ENCODE measurements around the gene ABHD8. TPM values are rescaled to one million over a fixed set of nuclear protein-coding genes. Genes with fewer than 3 reads are reported as not detected.

The ABHD8 gene
- total RNA-seq, 1 experiment from 2014 or later, result 5.2 TPM

DNA sequence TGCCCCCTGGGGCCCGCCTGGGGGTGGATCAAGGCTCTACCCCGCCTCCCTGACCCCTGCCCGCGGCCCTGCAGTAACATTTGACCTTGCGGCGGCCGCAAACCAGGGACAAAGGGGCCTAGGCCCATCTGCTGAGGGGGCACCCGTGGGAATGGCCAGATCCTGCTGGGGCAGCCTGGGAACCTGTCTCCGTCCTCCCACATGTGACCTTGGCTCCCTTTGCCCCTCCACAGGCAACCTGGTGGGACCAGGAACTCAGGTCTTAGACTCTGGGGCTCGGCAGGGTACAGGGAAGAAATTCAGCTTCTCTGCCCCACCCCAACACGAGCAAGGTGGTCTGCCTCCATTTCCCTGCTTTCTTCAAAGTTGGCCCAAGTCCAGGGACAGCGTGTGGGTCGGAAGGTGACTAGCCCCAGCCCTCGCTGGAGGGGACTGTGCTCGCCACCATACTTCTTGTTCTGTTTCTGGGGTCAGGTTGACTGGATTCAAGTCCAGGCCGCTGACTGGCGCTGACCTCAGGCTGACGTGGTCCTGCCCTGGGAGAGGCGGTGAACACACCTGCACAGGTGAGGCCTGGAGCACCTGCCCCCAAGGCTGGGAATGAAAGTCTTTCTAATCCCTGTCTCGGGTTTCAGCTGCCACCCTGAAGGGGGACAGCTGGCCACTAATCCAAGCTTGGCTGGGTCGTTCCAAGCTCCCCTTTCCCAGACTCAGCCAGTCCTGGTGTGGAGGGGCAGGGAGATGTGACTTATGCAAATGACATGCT, 55.0 kb downstream of the ABHD8 start:
- Histone ChIP-seq H2AFZ (ENCODE audit: low read depth, low read length, poor library complexity, severe bottlenecking) (peak overlapping the region; percentile 5), H4K20me1 (ENCODE audit: insufficient read depth) (no peaks in the 10 kb centered on the region), H3K9me2 (ENCODE audit: insufficient read depth) (no peaks in the 10 kb centered on the region), H3K27me3 (ENCODE audit: insufficient read depth, low read length) (no peaks in the 10 kb centered on the region), H3K27ac (ENCODE audit: low read depth, low read length) (peak overlapping the region; percentile 80; the same call in 1 of the 2 replicates), H3K36me3 (ENCODE audit: control insufficient read depth in 1 of 2, insufficient read depth in 2 of 2, low read length in 2 of 2) (no peaks in the 10 kb centered on the region), H3K4me3 (replicated peaks in 1 of 2; ENCODE audit: low read depth in 1 of 2, low read length in 2 of 2) (no peak overlapping the region), H3K4me2 (ENCODE audit: low read length) (peak overlapping the region; percentile 94), H3K9me3 (ENCODE audit: control insufficient read depth in 1 of 2, insufficient read depth in 1 of 2, low read depth in 1 of 2, low read length in 2 of 2) (no peaks in the 10 kb centered on the region), H3K79me2 (ENCODE audit: insufficient read depth, low read length) (peaks cover 20% of the 10 kb centered on the region), H3K9ac (ENCODE audit: low read length) (no peak overlapping the region; the same call in 1 of the 2 replicates), H3K4me1 (ENCODE audit: control insufficient read depth in 1 of 2, insufficient read depth in 2 of 2, low read length in 2 of 2) (peaks cover 42 to 58% of the 10 kb centered on the region in 2 experiments)
- intact Hi-C loops (cut with micrococcal nuclease), result no loop called here
- CTCF ChIA-PET, result interaction anchor here (0.9 to 1.2 kb wide), 2 partner anchors 13 to 19 kb away, joined by 5 to 7 read pairs; partner anchors contain the start of gene BABAM1
- ATAC-seq (no peak), DNase-seq (ENCODE audit: low read depth, low spot score) (no peak)
- POLR2A ChIA-PET, result interaction anchor here (0.7 to 1.9 kb wide), 3 partner anchors 13 to 28 kb away, joined by 3 to 9 read pairs (median 7); partner anchors contain the start of gene OCEL1
- RAD21 ChIA-PET (ENCODE audit: low non-redundant PET in 1 of 2, low total read pairs in 2 of 2, uncharacterized antibody in 2 of 2, unreplicated experiment in 2 of 2), result interaction anchor here in 1 of 2 experiments (1.0 kb wide), 1 partner anchor 13 kb away, joined by 3 read pairs; no protein-coding TSS in a partner anchor
- TF ChIP-seq, protein P1, sequence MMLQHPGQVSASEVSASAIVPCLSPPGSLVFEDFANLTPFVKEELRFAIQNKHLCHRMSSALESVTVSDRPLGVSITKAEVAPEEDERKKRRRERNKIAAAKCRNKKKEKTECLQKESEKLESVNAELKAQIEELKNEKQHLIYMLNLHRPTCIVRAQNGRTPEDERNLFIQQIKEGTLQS (IDR thresholded peaks at IDR 0.05), result no peak
- TF ChIP-seq SIN3A (IDR thresholded peaks at IDR 0.05; ENCODE audit: low read depth) (no peak), SRF (IDR thresholded peaks at IDR 0.05; ENCODE audit: low read depth) (no peak), ZNF274 (IDR thresholded peaks at IDR 0.05; ENCODE audit: low read depth, low read length) (no peak), CEBPB (IDR thresholded peaks at IDR 0.05; ENCODE audit: low read depth) (no peak), FOSL1 (IDR thresholded peaks at IDR 0.05; ENCODE audit: low read depth) (no peak), ZFX (IDR thresholded peaks at IDR 0.05) (no peak), JUND (IDR thresholded peaks at IDR 0.05) (no peak), YY1 (IDR thresholded peaks at IDR 0.05; ENCODE audit: extremely low read depth, insufficient replicate concordance, low read depth, low read length) (no peak), EZH2phosphoT487 (IDR thresholded peaks at IDR 0.05; ENCODE audit: borderline replicate concordance) (no peak), EGR1 (IDR thresholded peaks at IDR 0.05; ENCODE audit: low read depth) (no peak), POLR2AphosphoS5 (IDR thresholded peaks at IDR 0.05; ENCODE audit: low read depth, low read length) (no peak), ELF1 (IDR thresholded peaks at IDR 0.05; ENCODE audit: borderline replicate concordance, low read depth) (no peak), CBX3 (IDR thresholded peaks at IDR 0.05; ENCODE audit: low read depth) (no peak), SP1 (IDR thresholded peaks at IDR 0.05; ENCODE audit: low read depth) (no peak)
- TF ChIP-seq, protein P2, sequence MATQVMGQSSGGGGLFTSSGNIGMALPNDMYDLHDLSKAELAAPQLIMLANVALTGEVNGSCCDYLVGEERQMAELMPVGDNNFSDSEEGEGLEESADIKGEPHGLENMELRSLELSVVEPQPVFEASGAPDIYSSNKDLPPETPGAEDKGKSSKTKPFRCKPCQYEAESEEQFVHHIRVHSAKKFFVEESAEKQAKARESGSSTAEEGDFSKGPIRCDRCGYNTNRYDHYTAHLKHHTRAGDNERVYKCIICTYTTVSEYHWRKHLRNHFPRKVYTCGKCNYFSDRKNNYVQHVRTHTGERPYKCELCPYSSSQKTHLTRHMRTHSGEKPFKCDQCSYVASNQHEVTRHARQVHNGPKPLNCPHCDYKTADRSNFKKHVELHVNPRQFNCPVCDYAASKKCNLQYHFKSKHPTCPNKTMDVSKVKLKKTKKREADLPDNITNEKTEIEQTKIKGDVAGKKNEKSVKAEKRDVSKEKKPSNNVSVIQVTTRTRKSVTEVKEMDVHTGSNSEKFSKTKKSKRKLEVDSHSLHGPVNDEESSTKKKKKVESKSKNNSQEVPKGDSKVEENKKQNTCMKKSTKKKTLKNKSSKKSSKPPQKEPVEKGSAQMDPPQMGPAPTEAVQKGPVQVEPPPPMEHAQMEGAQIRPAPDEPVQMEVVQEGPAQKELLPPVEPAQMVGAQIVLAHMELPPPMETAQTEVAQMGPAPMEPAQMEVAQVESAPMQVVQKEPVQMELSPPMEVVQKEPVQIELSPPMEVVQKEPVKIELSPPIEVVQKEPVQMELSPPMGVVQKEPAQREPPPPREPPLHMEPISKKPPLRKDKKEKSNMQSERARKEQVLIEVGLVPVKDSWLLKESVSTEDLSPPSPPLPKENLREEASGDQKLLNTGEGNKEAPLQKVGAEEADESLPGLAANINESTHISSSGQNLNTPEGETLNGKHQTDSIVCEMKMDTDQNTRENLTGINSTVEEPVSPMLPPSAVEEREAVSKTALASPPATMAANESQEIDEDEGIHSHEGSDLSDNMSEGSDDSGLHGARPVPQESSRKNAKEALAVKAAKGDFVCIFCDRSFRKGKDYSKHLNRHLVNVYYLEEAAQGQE (IDR thresholded peaks at IDR 0.05; ENCODE audit: low read depth), result no peak
- TF ChIP-seq, protein P3, sequence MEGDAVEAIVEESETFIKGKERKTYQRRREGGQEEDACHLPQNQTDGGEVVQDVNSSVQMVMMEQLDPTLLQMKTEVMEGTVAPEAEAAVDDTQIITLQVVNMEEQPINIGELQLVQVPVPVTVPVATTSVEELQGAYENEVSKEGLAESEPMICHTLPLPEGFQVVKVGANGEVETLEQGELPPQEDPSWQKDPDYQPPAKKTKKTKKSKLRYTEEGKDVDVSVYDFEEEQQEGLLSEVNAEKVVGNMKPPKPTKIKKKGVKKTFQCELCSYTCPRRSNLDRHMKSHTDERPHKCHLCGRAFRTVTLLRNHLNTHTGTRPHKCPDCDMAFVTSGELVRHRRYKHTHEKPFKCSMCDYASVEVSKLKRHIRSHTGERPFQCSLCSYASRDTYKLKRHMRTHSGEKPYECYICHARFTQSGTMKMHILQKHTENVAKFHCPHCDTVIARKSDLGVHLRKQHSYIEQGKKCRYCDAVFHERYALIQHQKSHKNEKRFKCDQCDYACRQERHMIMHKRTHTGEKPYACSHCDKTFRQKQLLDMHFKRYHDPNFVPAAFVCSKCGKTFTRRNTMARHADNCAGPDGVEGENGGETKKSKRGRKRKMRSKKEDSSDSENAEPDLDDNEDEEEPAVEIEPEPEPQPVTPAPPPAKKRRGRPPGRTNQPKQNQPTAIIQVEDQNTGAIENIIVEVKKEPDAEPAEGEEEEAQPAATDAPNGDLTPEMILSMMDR (IDR thresholded peaks at IDR 0.05 in 2 of 3, conservative IDR thresholded peaks at IDR 0.05 in 1 of 3; ENCODE audit: borderline replicate concordance in 1 of 3, insufficient read depth in 1 of 3, low read depth in 2 of 3, low read length in 2 of 3), result no peak
- TF ChIP-seq, protein P4, sequence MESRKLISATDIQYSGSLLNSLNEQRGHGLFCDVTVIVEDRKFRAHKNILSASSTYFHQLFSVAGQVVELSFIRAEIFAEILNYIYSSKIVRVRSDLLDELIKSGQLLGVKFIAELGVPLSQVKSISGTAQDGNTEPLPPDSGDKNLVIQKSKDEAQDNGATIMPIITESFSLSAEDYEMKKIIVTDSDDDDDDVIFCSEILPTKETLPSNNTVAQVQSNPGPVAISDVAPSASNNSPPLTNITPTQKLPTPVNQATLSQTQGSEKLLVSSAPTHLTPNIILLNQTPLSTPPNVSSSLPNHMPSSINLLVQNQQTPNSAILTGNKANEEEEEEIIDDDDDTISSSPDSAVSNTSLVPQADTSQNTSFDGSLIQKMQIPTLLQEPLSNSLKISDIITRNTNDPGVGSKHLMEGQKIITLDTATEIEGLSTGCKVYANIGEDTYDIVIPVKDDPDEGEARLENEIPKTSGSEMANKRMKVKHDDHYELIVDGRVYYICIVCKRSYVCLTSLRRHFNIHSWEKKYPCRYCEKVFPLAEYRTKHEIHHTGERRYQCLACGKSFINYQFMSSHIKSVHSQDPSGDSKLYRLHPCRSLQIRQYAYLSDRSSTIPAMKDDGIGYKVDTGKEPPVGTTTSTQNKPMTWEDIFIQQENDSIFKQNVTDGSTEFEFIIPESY (IDR thresholded peaks at IDR 0.05; ENCODE audit: extremely low read depth, insufficient replicate concordance, low read length), result no peak
- TF ChIP-seq, protein P5, sequence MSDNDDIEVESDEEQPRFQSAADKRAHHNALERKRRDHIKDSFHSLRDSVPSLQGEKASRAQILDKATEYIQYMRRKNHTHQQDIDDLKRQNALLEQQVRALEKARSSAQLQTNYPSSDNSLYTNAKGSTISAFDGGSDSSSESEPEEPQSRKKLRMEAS (IDR thresholded peaks at IDR 0.05), result no peak
- BruUV-seq (replicated peaks), result no TSS peak

Data from HCT116 (cell line).